Stromal cell of bone marrow (primary cell): ENCODE data around the gene MS4A6A.
"Not testable (repeated sequence)": the region's sequence is repeated elsewhere in the genome, so short reads cannot be mapped to it uniquely, and the experiment has no call there.

Experiments used
- DNase-seq: peaks from one replicate; pipeline ENCODE4 v3.0.0-alpha.2; 2012; ENCODE audit warnings: low read depth

MS4A6A gene

DNA sequence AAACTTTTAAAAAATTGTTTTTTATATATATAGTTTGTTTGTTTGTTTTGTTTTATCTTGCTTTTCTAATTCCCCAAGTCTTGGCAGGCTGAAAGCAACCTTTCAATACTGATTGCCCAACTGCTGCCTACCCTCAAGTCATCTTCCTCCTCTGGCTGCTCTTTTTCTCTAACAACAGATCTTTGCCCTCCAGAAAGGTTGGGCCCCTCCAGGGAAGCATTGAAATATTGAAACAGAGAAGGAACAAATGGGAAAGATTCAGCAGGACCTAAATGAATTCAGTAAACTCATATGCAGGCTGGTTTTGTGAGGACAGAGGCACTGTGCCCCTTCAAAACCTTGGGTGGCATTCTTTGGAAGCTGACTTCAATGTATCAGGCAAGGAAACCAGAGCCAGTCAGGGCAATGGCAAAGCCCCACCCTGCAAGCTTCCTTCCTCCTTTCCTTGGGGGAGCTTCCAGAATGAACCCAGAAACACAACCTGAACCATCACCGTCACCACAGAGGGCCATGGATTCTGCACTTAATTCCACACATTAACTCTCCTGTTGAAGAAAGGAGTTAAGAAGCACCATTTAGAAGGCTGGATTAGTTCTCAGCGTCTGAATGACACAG is 815 bp upstream of the MS4A6A start:
- DNase-seq = no peak

- DNase-seq = no peak
These were observed 7.0 kb downstream of the MS4A6A start for GRCh38 chr11:60175860-60176275.

- DNase-seq = no peak
These were observed 10.9 kb downstream of the MS4A6A start for GRCh38 chr11:60172011-60172410.

- no peak for DNase-seq
These were observed 12.3 kb downstream of the MS4A6A start for GRCh38 chr11:60170566-60170965.

DNA sequence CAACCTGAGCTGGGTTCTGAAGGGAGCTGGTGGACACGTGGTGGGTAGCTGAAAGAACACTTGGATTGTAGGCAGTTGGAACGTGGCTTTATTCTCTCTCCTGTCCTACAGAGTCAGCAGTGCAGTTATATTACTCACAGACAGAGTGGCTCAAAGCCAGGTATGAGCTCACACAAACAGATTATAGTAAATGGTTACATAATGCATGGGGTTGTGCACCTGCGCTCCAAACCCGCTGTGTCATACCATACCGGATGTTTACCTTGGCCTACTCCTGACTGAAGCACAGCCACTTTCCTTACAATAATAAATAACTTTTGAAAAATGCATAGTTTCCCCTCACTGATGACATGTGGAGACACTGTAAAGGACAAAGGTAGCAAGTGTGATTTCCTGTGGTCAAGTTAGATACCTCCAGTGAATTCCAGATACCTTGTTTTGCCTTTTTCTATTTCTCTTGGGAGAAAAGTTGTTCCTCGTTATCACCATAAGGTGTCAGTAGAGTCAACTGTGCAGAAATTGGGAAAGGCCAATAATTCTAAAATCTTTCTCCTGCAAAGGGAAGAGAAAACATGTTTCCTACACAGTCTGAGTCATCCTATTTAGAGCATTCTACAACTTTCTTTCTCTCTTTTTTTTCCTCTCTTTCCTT is 13.5 kb downstream of the MS4A6A start:
- DNase-seq = no peak

DNA sequence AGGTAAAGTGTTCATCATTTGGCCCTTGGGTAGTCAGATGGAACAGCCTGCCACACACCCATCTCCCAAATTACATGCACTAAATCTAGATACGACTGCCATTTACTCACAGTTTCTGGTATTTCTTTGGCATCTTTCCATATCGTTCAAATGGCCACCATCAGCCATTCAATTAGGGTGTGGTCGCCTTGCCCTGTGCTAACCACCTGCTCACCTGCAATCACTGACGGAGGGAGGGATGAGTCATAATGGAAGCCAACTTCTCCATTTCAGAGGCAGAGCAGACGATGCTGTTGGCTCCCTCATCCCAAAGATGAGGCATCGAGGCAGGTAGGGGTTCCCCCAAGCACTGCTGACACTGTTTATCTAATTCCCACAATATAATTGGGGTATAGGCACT is 14.6 kb downstream of the MS4A6A start:
- no peak for DNase-seq

DNA sequence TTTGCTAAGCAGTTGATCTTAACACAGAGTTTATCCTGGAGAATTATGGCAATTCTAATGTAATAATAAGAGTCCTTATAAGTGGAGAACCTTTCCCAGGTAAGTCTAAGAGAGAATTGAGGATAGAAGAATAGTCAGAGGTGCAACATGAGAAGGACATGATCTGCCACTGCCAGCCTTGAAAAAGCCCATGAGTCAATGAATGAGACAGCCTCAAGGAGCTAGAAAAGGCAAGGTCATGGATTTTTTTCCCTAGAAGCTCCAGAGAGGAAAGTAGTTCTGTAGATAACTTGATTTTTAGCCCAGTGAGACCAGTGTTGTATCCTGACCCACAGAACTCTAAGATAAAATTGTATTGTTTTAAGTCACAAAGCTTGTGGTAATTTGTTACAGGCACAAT is 16.9 kb downstream of the MS4A6A start:
- no peak for DNase-seq

GRCh38 chr11:60165538-60165937 is 17.3 kb downstream of the MS4A6A start:
- no peak for DNase-seq

- no peak for DNase-seq
These were observed 18.3 kb downstream of the MS4A6A start for GRCh38 chr11:60164550-60165075.

DNA sequence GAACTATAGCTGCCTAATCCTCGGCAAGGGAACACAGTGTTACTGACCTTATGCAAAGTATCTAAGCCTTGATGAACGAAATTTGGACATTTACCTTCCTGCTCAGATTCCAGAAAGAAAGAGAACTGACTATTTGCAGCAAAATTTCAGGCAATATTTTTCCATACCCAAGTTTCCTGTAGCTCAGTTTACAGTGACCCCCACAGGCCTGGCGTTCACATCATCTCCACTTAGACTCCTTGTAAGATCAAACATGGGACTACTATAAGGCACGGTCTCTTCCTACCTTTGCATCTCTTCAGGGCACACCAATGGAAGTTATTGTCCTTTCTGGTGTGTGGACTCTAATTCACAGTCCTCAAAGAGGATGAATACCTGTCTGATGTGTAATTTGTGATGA is 21.1 kb downstream of the MS4A6A start:
- DNase-seq = no peak

GRCh38 chr11:60161107-60161506 is 21.8 kb downstream of the MS4A6A start:
- DNase-seq = no peak

DNA sequence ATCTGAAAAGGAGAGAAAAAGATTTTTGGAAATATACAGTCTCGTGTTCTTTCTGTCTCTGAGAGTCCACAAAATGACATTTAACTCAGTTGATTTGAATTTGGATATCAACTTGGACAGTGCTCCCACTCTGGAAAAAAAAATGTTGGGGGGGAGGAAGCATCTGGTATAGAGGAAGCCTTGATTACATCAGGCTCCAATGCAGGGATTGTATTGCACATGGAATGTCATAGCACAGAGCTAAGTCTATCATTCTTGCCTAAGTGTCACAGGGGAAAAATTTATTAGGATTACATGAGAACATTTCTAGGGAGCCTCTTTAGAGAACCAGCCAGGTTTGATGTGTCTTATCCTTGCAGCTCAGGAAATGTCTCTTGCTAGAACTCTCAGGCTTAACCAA is 23.0 kb downstream of the MS4A6A start:
- no peak for DNase-seq

- no peak for DNase-seq
These were observed 23.6 kb downstream of the MS4A6A start for GRCh38 chr11:60159284-60159683.

GRCh38 chr11:60158636-60159035 is 24.2 kb downstream of the MS4A6A start:
- no peak for DNase-seq

GRCh38 chr11:60155931-60156330 is 27.0 kb downstream of the MS4A6A start:
- DNase-seq = no peak

- DNase-seq = not testable (repeated sequence)
These were observed 30.2 kb downstream of the MS4A6A start for GRCh38 chr11:60152727-60153126.

- DNase-seq = no peak
These were observed 32.6 kb downstream of the MS4A6A start for GRCh38 chr11:60150279-60150678.

GRCh38 chr11:60145677-60146076 is 37.2 kb downstream of the MS4A6A start:
- DNase-seq = no peak

- no peak for DNase-seq
These were observed 39.1 kb downstream of the MS4A6A start for GRCh38 chr11:60143768-60144167.

DNA sequence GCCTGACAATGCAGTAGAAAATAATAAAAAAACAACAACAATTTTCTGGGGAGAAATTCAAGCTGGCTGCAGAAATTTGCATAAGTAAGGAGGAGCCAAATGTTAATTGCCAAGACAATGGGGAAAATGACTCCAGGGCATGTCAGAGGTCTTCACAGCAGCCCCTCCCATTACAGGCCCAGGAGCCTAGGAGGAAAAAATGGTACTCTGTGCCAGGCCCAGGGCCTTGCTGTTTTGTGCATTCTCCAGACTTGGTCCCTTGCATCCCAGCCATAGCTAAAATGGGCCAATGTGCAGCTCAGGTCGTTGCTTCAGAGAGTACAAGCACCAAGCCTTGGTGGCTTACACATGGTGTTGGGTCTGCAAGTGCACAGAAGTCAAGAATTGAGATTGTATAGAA is 49.0 kb downstream of the MS4A6A start:
- no peak for DNase-seq

- no peak for DNase-seq
These were observed 51.0 kb downstream of the MS4A6A start for GRCh38 chr11:60131912-60132311.

- DNase-seq = peak; percentile 3
These were observed 52.4 kb downstream of the MS4A6A start for GRCh38 chr11:60130496-60130895.

GRCh38 chr11:60129853-60130252 is 53.0 kb downstream of the MS4A6A start:
- DNase-seq = no peak

- not testable (repeated sequence) for DNase-seq
These were observed 54.0 kb downstream of the MS4A6A start for GRCh38 chr11:60128866-60129265.
